ENCODE data around the gene PA2G4.

DNA sequence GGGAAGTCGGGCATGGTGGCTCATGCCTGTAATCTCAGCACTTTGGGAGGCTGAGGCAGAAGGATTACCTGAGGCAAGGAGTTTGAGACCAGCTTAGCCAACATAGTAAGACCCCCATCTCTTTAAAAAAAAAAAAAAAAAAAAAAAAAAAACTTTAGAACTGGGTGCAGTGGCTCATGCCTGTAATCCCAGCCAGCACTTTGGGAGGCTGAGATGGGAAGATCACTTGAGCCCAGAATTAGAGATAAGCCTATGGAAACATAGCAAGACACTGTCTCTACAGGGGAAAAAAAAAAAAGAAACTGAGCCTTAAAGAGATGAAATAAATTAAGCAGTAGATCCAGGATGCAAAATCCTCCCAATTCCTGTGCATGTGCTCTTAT is 1.7 kb upstream of the PA2G4 start:
- TF ChIP-seq, protein P1, sequence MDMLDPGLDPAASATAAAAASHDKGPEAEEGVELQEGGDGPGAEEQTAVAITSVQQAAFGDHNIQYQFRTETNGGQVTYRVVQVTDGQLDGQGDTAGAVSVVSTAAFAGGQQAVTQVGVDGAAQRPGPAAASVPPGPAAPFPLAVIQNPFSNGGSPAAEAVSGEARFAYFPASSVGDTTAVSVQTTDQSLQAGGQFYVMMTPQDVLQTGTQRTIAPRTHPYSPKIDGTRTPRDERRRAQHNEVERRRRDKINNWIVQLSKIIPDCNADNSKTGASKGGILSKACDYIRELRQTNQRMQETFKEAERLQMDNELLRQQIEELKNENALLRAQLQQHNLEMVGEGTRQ (IDR thresholded peaks at IDR 0.05): no peak
- TF ChIP-seq NR3C1 (IDR thresholded peaks at IDR 0.05) (no peak), FOSL2 (IDR thresholded peaks at IDR 0.05) (no peak), FOSL2 (CRISPR knock-in tag; IDR thresholded peaks at IDR 0.05) (no peak), ZFP36 (IDR thresholded peaks at IDR 0.05; ENCODE audit: borderline replicate concordance, partially characterized antibody) (no peak), RFX5 (IDR thresholded peaks at IDR 0.05) (no peak)
- TF ChIP-seq, protein P2, sequence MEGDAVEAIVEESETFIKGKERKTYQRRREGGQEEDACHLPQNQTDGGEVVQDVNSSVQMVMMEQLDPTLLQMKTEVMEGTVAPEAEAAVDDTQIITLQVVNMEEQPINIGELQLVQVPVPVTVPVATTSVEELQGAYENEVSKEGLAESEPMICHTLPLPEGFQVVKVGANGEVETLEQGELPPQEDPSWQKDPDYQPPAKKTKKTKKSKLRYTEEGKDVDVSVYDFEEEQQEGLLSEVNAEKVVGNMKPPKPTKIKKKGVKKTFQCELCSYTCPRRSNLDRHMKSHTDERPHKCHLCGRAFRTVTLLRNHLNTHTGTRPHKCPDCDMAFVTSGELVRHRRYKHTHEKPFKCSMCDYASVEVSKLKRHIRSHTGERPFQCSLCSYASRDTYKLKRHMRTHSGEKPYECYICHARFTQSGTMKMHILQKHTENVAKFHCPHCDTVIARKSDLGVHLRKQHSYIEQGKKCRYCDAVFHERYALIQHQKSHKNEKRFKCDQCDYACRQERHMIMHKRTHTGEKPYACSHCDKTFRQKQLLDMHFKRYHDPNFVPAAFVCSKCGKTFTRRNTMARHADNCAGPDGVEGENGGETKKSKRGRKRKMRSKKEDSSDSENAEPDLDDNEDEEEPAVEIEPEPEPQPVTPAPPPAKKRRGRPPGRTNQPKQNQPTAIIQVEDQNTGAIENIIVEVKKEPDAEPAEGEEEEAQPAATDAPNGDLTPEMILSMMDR (IDR thresholded peaks at IDR 0.05): no peak
